WTC11 (cell line): ENCODE results near the gene RPS6KL1.

ENCODE experiments used
- CREM ChIP-seq: sonication (generic); formaldehyde crosslinking; IDR thresholded peaks from 2 replicates; pipeline ENCODE4 v1.8.1; 2022; ENCODE audit warnings: mild to moderate bottlenecking, missing genetic modification reagents, moderate library complexity
- CTCF ChIP-seq: fragments of 200-600 bp; IDR thresholded peaks from 2 replicates; pipeline ENCODE4 v1.8.0; 2022; ENCODE audit warnings: antibody characterized with exemption
- GABPB1 ChIP-seq: sonication (generic); formaldehyde crosslinking; IDR thresholded peaks from 2 replicates; pipeline ENCODE4 v1.8.1; 2023; ENCODE audit warnings: mild to moderate bottlenecking, missing genetic modification reagents
- NR2C2 ChIP-seq: sonication (generic); formaldehyde crosslinking; IDR thresholded peaks from 2 replicates; pipeline ENCODE4 v1.8.0; 2022; ENCODE audit warnings: mild to moderate bottlenecking, missing genetic modification reagents
- USF2 ChIP-seq: sonication (generic); formaldehyde crosslinking; IDR thresholded peaks from 2 replicates; pipeline ENCODE4 v1.8.1; 2023; ENCODE audit warnings: mild to moderate bottlenecking, missing genetic modification reagents, moderate library complexity
- ZNF396 ChIP-seq: fragments of 250-450 bp; sonication (Bioruptor Pico); IDR thresholded peaks from 2 replicates; pipeline ENCODE4 v1.8.0; 2021; ENCODE audit warnings: mild to moderate bottlenecking, moderate library complexity, borderline replicate concordance
- ZNF416 ChIP-seq: fragments of 250-450 bp; sonication (Bioruptor Pico); IDR thresholded peaks from 2 replicates; pipeline ENCODE4 v1.9.0; 2021; ENCODE audit warnings: mild to moderate bottlenecking, inconsistent platforms

- TF ChIP-seq CTCF (no peak), ZNF396 (no peak), CREM (CRISPR knock-in tag) (no peak), GABPB1 (CRISPR knock-in tag) (no peak), NR2C2 (CRISPR knock-in tag) (no peak), ZNF416 (CRISPR knock-in tag) (no peak), USF2 (CRISPR knock-in tag) (no peak)
These were observed 6.2 kb upstream of the RPS6KL1 start for GRCh38 chr14:74929242-74929641.
